ENCODE measurements around the gene YIPF2. TPM values are rescaled to one million over a fixed set of nuclear protein-coding genes. Genes with fewer than 3 reads are reported as not detected.

Gene YIPF2
- total and polyA plus RNA-seq, 2 donors from 2014 or later = 64.7 to 70.3 TPM

DNA sequence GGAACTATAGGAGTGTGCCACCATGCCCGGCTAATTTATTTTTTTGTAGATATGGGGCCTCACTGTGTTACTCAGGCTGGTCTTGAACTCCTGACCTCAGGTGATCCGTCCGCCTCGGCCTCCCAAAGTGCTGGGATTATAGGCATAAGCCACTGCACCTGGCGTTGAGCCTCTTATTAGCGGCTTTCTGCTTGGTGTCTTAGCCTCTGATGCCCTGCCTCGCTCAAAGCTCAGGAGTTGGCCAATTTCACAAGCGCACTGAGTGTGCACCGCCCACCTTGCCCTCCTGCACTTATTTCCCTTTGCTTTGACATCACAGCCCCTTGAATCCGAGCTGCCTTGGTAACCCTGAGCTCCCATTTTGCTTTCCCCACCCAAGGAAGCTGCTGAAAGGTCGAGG, 10.1 kb downstream of the YIPF2 start:
- Histone ChIP-seq H3K4me3 (ENCODE audit: low read length in 3 of 3) (no peak overlapping the region), H3K9ac (ENCODE audit: low read length in 3 of 3) (no peak overlapping the region), H3K27ac (ENCODE audit: low read depth in 2 of 2, low read length in 2 of 2) (no peak overlapping the region), H3K9me3 (ENCODE audit: control insufficient read depth in 2 of 3, insufficient read depth in 1 of 3, low read length in 3 of 3) (no peaks in the 10 kb centered on the region), H3K27me3 (ENCODE audit: control insufficient read depth, insufficient read depth, low read length) (no peaks in the 10 kb centered on the region), H3K36me3 (ENCODE audit: control insufficient read depth in 2 of 3, insufficient read depth in 3 of 3, low read length in 3 of 3) (peaks cover 0 to 13% (median 3%) of the 10 kb centered on the region in 3 donors), H3K4me1 (ENCODE audit: control insufficient read depth in 2 of 3, insufficient read depth in 2 of 3, low read depth in 1 of 3, low read length in 3 of 3) (no peaks in the 10 kb centered on the region)
- FAIRE-seq = no peak
- DNase-seq = no peak
- intact Hi-C loops (cut with DNase I) = no loop called here
- TF ChIP-seq, protein P1, sequence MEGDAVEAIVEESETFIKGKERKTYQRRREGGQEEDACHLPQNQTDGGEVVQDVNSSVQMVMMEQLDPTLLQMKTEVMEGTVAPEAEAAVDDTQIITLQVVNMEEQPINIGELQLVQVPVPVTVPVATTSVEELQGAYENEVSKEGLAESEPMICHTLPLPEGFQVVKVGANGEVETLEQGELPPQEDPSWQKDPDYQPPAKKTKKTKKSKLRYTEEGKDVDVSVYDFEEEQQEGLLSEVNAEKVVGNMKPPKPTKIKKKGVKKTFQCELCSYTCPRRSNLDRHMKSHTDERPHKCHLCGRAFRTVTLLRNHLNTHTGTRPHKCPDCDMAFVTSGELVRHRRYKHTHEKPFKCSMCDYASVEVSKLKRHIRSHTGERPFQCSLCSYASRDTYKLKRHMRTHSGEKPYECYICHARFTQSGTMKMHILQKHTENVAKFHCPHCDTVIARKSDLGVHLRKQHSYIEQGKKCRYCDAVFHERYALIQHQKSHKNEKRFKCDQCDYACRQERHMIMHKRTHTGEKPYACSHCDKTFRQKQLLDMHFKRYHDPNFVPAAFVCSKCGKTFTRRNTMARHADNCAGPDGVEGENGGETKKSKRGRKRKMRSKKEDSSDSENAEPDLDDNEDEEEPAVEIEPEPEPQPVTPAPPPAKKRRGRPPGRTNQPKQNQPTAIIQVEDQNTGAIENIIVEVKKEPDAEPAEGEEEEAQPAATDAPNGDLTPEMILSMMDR (IDR thresholded peaks at IDR 0.05; ENCODE audit: borderline replicate concordance, extremely low read depth, insufficient read depth) = no peak

DNA sequence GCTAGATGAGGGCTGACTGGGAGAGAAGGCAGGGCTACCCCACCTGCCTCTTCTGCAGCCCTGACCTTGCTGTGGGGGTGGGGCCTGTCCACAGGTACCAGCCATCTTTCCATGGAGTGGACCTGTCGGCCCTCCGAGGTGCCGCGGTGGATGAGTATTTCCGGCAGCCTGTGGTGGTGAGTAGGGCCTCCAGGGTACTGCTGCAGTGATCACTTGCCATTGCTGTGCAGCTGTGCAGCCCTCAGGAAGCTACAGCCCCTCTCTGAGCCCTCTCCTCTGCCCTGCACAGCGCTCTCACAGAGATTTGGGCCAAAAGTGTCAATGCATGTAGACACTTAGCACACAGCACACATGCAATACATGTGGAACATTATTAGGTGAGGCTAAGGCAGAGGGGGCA, 11.8 kb downstream of the YIPF2 start:
- Histone ChIP-seq H3K36me3 (ENCODE audit: control insufficient read depth in 2 of 3, insufficient read depth in 3 of 3, low read length in 3 of 3) (peaks cover 0 to 13% (median 5%) of the 10 kb centered on the region in 3 donors), H3K9me3 (ENCODE audit: control insufficient read depth in 2 of 3, insufficient read depth in 1 of 3, low read length in 3 of 3) (no peaks in the 10 kb centered on the region)
- DNase-seq = no peak

DNA sequence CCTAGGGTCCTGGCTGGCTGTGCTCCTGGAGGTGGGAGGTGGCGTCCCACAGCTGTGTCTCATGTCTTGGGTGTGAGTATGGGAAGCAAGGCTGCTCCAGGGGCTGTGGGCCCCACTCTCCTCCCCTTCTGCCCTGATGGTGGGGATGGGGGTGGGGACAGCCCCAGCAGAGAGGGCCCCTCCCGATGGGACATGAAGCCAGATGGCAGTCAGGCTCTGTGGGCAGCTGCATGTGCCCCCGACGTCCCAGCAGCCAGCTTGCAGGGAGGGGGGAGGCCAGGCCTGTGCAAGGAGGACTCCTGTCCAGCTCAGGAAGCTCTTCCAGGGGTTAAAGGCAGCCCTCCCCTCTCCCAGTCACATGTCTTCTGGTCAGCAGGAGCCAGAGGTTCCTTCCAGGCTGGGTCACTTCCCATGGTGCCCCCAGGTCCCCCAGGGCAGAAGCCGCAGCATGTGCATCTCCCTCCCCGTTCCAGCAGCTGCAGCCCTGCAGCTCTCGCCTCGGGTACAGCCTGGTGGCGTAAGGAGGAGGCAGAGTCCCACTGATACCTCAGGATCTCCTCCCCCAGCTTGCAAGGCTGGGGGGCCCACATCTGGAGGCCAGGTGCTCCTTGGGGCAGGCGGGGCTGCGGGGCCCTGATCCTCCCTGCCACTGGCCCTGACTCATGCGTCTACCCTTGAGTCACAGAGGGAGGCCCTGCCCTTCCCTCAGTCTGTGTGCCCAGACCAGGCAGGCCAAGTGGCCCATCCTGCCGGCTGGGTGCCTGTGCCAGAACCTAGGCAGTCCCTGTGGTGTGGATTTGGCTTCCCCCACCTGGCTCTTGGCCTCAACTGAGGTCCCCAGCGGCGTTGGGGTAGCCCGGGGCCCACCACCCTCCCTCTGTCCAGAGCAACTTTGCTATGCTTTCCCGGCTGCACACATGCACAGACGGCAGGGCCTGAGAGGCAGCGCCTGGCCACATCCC, 13.0 kb downstream of the YIPF2 start:
- no peaks in the 10 kb centered on the region for H3K9me3 ChIP-seq (ENCODE audit: control insufficient read depth in 2 of 3, insufficient read depth in 1 of 3, low read length in 3 of 3)
- no peak overlapping the region for H3K4me3 ChIP-seq (ENCODE audit: low read length in 3 of 3)
- intact Hi-C loops (cut with DNase I) = no loop called here
- H3K36me3 ChIP-seq (ENCODE audit: control insufficient read depth in 2 of 3, insufficient read depth in 3 of 3, low read length in 3 of 3) = peaks cover 0 to 19% (median 8%) of the 10 kb centered on the region in 3 donors
- FAIRE-seq (no peak), DNase-seq (no peak)
- H3K9ac ChIP-seq (ENCODE audit: low read length in 3 of 3) = no peak overlapping the region
- no peak overlapping the region for H3K27ac ChIP-seq (ENCODE audit: low read depth in 2 of 2, low read length in 2 of 2)
- no peaks in the 10 kb centered on the region for H3K27me3 ChIP-seq (ENCODE audit: control insufficient read depth, insufficient read depth, low read length)
- H3K4me1 ChIP-seq (ENCODE audit: control insufficient read depth in 2 of 3, insufficient read depth in 2 of 3, low read depth in 1 of 3, low read length in 3 of 3) = no peaks in the 10 kb centered on the region
- TF ChIP-seq, protein P1 (IDR thresholded peaks at IDR 0.05; ENCODE audit: borderline replicate concordance, extremely low read depth, insufficient read depth) = no peak

More for the DNA sequence above, 11.8 kb downstream of the YIPF2 start:
- Histone ChIP-seq H3K4me3 (ENCODE audit: low read length in 3 of 3) (no peak overlapping the region), H3K27ac (ENCODE audit: low read depth in 2 of 2, low read length in 2 of 2) (no peak overlapping the region), H3K4me1 (ENCODE audit: control insufficient read depth in 2 of 3, insufficient read depth in 2 of 3, low read depth in 1 of 3, low read length in 3 of 3) (no peaks in the 10 kb centered on the region), H3K9ac (ENCODE audit: low read length in 3 of 3) (no peak overlapping the region), H3K27me3 (ENCODE audit: control insufficient read depth, insufficient read depth, low read length) (no peaks in the 10 kb centered on the region)
- no peak for FAIRE-seq
- intact Hi-C loops (cut with DNase I) = no loop called here
- TF ChIP-seq, protein P1 (IDR thresholded peaks at IDR 0.05; ENCODE audit: borderline replicate concordance, extremely low read depth, insufficient read depth) = no peak

Measured in kidney (tissue), 14 donors.